ENCODE results near the gene HPN. TPM values are rescaled to one million over a fixed set of nuclear protein-coding genes. Genes with fewer than 3 reads are reported as not detected.

HPN gene
- total and polyA plus RNA-seq, 4 donors: 0.20 to 1.4 (median 0.79) TPM

DNA sequence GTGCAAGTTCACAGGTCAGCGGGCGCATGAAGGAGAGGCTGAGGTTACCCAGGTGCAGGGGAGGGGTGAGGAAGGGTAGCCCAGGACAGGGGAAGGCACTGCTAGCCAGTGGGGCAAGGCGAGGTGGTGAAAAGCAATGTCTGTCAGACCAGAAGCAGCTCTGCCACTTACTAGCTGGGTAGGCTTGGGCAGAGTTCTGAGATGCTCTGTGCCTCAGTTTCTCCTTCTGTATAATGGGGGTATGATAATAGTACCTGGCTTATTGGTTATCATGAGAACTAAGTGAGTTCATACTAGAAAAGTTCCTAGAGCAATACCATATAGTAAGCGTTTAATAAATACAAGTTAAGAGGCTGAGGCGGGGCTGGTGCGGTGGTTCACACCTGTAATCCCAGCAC is 25.6 kb upstream of the HPN start:
- no peak for DNase-seq (ENCODE audit: low read depth in 4 of 6, low spot score in 6 of 6)
- H3K4me1 ChIP-seq (ENCODE audit: control insufficient read depth, insufficient read depth, low read length): peaks cover 2% of the 10 kb centered on the region
- H3K9me3 ChIP-seq (ENCODE audit: control insufficient read depth, insufficient read depth, low read length): no peaks in the 10 kb centered on the region
- peaks cover 98% of the 10 kb centered on the region for H3K36me3 ChIP-seq (ENCODE audit: control insufficient read depth, insufficient read depth, low read length)
- no peaks in the 10 kb centered on the region for H3K27me3 ChIP-seq (ENCODE audit: control insufficient read depth, insufficient read depth, low read length)
- WGBS (ENCODE audit: insufficient coverage): 98% methylated on average over 5 of the region's 6 CpGs
- no peak overlapping the region for H3K4me3 ChIP-seq (ENCODE audit: low read depth, low read length)
- H3K27ac ChIP-seq (ENCODE audit: low read depth, low read length): no peak overlapping the region

DNA sequence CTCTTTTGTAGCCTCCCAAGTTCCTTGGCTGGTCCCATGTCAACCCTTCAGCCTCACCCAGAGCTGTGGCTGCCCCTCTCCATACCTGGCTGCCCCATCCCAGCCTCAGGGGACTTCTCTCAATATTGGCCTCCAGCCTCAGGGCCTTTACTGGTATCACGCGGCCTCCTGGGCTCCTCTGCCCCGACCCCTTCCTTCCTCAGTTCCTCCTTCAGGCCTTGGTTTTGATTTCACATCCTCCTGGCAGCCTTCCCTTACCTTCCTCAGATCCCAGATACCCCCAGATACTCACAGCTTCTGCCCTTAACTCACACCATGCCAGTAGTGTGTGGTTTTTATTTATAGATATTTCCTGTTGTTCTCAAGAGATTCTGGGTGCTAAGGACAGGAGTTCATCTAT is 24.0 kb upstream of the HPN start:
- H3K27me3 ChIP-seq (ENCODE audit: control insufficient read depth, insufficient read depth, low read length): no peaks in the 10 kb centered on the region
- 91% methylated on average over 3 of the region's 3 CpGs for WGBS (ENCODE audit: insufficient coverage)
- no peak overlapping the region for H3K4me3 ChIP-seq (ENCODE audit: low read depth, low read length)
- H3K27ac ChIP-seq (ENCODE audit: low read depth, low read length): no peak overlapping the region
- H3K4me1 ChIP-seq (ENCODE audit: control insufficient read depth, insufficient read depth, low read length): peaks cover 2% of the 10 kb centered on the region
- no peak for DNase-seq (ENCODE audit: low read depth in 4 of 6, low spot score in 6 of 6)
- H3K9me3 ChIP-seq (ENCODE audit: control insufficient read depth, insufficient read depth, low read length): no peaks in the 10 kb centered on the region
- H3K36me3 ChIP-seq (ENCODE audit: control insufficient read depth, insufficient read depth, low read length): peaks cover 98% of the 10 kb centered on the region

DNA sequence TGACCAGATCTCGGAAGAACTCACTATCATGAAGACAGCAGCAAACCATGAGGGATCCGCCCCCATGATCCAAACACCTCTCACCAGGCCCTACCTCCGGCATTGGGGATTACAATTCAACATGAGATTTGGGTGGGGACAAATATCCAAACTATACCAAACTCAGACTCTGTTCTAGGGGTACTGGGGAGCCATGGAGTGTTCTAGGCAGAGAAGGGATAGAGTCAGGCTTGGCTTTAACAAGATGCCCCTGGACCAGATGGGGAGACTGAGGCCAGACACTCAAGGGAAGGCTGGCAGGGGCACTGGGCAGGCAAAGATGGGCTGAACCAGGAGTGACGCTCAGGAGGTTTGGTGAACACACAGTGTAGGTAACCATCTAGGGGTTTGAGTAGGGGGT is 23.1 kb upstream of the HPN start:
- no peak overlapping the region for H3K27ac ChIP-seq (ENCODE audit: low read depth, low read length)
- H3K4me1 ChIP-seq (ENCODE audit: control insufficient read depth, insufficient read depth, low read length): no peaks in the 10 kb centered on the region
- H3K9me3 ChIP-seq (ENCODE audit: control insufficient read depth, insufficient read depth, low read length): no peaks in the 10 kb centered on the region
- DNase-seq (ENCODE audit: low read depth in 4 of 6, low spot score in 6 of 6): no peak
- H3K27me3 ChIP-seq (ENCODE audit: control insufficient read depth, insufficient read depth, low read length): no peaks in the 10 kb centered on the region
- whole genome bisulfite sequencing (ENCODE audit: insufficient coverage): 100% methylated on average over 1 of the region's 4 CpGs
- H3K36me3 ChIP-seq (ENCODE audit: control insufficient read depth, insufficient read depth, low read length): peaks cover 98% of the 10 kb centered on the region
- no peak overlapping the region for H3K4me3 ChIP-seq (ENCODE audit: low read depth, low read length)

DNA sequence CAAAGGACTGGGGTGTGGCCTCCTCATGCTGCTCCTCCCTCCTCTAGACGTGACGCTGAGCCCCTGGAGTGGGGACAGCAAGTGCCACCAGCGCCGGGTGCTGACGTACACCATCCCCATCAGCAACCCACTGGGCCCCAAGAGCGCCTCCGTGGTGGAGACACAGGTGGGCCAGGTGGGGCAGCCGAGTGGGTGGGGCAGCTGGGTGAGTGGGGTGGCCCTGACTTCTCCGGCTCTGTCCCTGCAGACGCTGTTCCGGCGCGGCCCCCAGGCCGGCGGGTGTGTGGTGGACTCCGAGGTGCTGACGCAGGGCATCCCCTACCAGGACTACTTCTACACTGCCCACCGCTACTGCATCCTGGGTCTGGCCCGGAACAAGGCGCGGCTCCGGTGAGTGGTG is 22.4 kb upstream of the HPN start:
- no peaks in the 10 kb centered on the region for H3K27me3 ChIP-seq (ENCODE audit: control insufficient read depth, insufficient read depth, low read length)
- H3K4me1 ChIP-seq (ENCODE audit: control insufficient read depth, insufficient read depth, low read length): no peaks in the 10 kb centered on the region
- H3K9me3 ChIP-seq (ENCODE audit: control insufficient read depth, insufficient read depth, low read length): no peaks in the 10 kb centered on the region
- WGBS (ENCODE audit: insufficient coverage): 92% methylated on average over 17 of the region's 22 CpGs
- H3K36me3 ChIP-seq (ENCODE audit: control insufficient read depth, insufficient read depth, low read length): peaks cover 98% of the 10 kb centered on the region
- DNase-seq (ENCODE audit: low read depth in 4 of 6, low spot score in 6 of 6): no peak
- no peak overlapping the region for H3K27ac ChIP-seq (ENCODE audit: low read depth, low read length)
- no peak overlapping the region for H3K4me3 ChIP-seq (ENCODE audit: low read depth, low read length)

DNA sequence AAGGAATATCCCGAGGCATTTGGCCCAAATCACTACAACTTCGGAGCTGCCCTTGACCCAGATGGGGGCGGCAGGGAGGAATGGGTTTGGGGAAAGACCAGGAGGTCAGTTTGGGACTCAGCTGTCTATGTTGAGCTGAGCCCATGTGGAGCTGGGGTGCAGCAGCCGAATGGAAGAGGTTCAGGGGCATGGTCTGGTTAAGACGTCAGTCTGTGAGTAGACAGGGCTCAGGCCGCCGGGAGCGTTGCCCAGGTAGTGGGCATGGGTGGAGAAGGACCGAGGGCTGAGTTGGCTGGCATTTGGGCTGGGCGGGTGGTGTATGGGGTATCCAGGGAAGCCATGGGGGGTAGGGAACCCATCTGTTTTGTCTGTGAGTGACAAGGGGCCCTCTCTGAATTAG is 20.5 kb upstream of the HPN start:
- H3K27ac ChIP-seq (ENCODE audit: low read depth, low read length): no peak overlapping the region
- 93% methylated on average over 8 of the region's 10 CpGs for WGBS (ENCODE audit: insufficient coverage)

DNA sequence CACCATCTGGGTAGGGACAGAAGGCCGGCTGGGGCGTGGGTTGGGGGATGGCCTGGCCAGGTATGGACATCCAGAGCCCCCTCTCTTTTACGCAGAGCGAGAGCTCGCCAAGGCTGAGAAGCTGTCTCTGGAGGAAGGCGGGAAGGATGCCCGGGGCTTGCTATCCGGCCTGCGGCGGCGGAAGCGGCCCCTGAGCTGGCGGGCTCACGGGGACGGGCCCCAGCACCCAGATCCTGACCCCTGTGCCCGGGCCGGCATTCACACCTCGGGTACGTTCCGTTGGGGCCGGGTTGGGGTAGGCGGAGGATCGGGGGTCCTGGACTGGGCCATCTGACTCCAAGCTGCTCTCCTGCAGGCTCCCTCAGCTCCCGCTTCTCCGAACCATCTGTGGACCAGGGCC is 19.9 kb upstream of the HPN start:
- H3K36me3 ChIP-seq (ENCODE audit: control insufficient read depth, insufficient read depth, low read length): peaks cover 98% of the 10 kb centered on the region

More for the DNA sequence above, 20.5 kb upstream of the HPN start:
- Histone ChIP-seq H3K4me3 (ENCODE audit: low read depth, low read length) (no peak overlapping the region), H3K9me3 (ENCODE audit: control insufficient read depth, insufficient read depth, low read length) (no peaks in the 10 kb centered on the region), H3K27me3 (ENCODE audit: control insufficient read depth, insufficient read depth, low read length) (no peaks in the 10 kb centered on the region), H3K4me1 (ENCODE audit: control insufficient read depth, insufficient read depth, low read length) (no peaks in the 10 kb centered on the region), H3K36me3 (ENCODE audit: control insufficient read depth, insufficient read depth, low read length) (peaks cover 98% of the 10 kb centered on the region)
- no peak for DNase-seq (ENCODE audit: low read depth in 4 of 6, low spot score in 6 of 6)

DNA sequence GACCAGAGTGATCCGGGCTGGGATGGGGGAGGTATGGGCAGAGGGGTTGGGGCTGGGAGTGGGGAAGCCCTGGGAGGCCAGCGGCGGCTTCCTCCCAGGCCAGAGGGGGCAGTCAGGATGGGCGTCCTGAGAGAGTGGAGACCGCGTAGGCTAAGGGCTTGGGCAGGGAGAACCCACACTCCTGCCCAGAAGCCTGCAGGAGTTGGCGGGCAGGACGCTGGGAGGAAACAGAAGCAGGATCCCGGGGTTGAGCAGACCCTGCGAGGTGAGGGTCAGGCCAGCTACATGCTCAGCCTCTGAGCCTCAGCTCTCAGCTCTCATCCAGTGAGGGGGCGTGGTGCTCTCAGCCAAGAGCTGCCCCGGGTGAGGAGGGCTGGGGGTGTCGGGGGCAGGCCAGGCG is 19.1 kb upstream of the HPN start:
- Histone ChIP-seq H3K27ac (ENCODE audit: low read depth, low read length) (no peak overlapping the region), H3K36me3 (ENCODE audit: control insufficient read depth, insufficient read depth, low read length) (peaks cover 99% of the 10 kb centered on the region)
- WGBS (ENCODE audit: insufficient coverage): 87% methylated on average over 10 of the region's 14 CpGs

More for the DNA sequence above, 19.9 kb upstream of the HPN start:
- Histone ChIP-seq H3K27ac (ENCODE audit: low read depth, low read length) (no peak overlapping the region), H3K27me3 (ENCODE audit: control insufficient read depth, insufficient read depth, low read length) (no peaks in the 10 kb centered on the region), H3K4me3 (ENCODE audit: low read depth, low read length) (no peak overlapping the region), H3K4me1 (ENCODE audit: control insufficient read depth, insufficient read depth, low read length) (no peaks in the 10 kb centered on the region), H3K9me3 (ENCODE audit: control insufficient read depth, insufficient read depth, low read length) (no peaks in the 10 kb centered on the region)
- no peak for DNase-seq (ENCODE audit: low read depth in 4 of 6, low spot score in 6 of 6)
- 96% methylated on average over 25 of the region's 25 CpGs for WGBS (ENCODE audit: insufficient coverage)

DNA sequence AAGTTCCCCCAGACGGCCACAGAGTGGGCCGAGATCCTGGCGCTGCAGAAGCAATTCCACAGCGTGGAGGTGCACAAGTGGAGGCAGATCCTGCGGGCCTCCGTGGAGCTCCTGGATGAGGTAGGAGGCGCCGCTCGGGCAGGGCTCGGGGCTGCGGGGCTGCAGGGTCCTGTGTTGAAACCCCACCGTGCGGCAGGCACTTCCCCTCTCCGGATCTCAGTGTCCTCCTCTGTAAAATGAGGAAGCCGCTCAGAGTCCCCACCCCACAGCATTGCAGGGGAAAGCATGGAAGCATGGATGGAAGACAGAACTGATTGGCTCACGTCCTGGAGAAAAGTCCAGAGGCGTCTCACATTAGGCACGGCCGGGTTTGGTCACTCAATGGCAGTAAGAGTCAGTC is 18.1 kb upstream of the HPN start:
- Histone ChIP-seq H3K36me3 (ENCODE audit: control insufficient read depth, insufficient read depth, low read length) (peaks cover 98% of the 10 kb centered on the region), H3K27me3 (ENCODE audit: control insufficient read depth, insufficient read depth, low read length) (no peaks in the 10 kb centered on the region), H3K4me1 (ENCODE audit: control insufficient read depth, insufficient read depth, low read length) (no peaks in the 10 kb centered on the region), H3K27ac (ENCODE audit: low read depth, low read length) (no peak overlapping the region), H3K4me3 (ENCODE audit: low read depth, low read length) (no peak overlapping the region), H3K9me3 (ENCODE audit: control insufficient read depth, insufficient read depth, low read length) (no peaks in the 10 kb centered on the region)
- WGBS (ENCODE audit: insufficient coverage): 94% methylated on average over 12 of the region's 19 CpGs
- no peak for DNase-seq (ENCODE audit: low read depth in 4 of 6, low spot score in 6 of 6)

More for the DNA sequence above, 19.1 kb upstream of the HPN start:
- H3K9me3 ChIP-seq (ENCODE audit: control insufficient read depth, insufficient read depth, low read length): no peaks in the 10 kb centered on the region
- H3K4me3 ChIP-seq (ENCODE audit: low read depth, low read length): no peak overlapping the region
- no peaks in the 10 kb centered on the region for H3K4me1 ChIP-seq (ENCODE audit: control insufficient read depth, insufficient read depth, low read length)
- no peak for DNase-seq (ENCODE audit: low read depth in 4 of 6, low spot score in 6 of 6)
- H3K27me3 ChIP-seq (ENCODE audit: control insufficient read depth, insufficient read depth, low read length): no peaks in the 10 kb centered on the region

DNA sequence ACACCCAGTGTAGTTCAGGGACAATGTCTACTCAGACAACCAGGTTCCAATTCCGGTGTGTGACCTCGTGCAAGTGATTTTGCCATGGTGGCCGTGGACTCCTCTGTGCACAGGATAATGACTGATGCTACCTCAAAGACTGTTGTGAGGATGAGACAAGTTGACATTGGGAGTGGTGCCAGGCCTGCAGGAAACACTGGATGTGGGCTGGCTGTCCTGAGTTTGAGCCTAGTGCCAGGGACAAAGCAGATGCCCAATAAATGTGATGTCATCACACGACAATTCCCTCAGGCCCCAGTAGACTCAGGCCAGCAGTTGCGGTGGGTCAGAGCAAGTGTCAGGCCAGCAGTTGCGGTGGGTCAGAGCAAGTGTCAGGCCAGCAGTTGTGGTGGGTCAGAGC is 17.4 kb upstream of the HPN start:
- peaks cover 91% of the 10 kb centered on the region for H3K36me3 ChIP-seq (ENCODE audit: control insufficient read depth, insufficient read depth, low read length)
- H3K9me3 ChIP-seq (ENCODE audit: control insufficient read depth, insufficient read depth, low read length): no peaks in the 10 kb centered on the region
- no peaks in the 10 kb centered on the region for H3K27me3 ChIP-seq (ENCODE audit: control insufficient read depth, insufficient read depth, low read length)
- no peak overlapping the region for H3K4me3 ChIP-seq (ENCODE audit: low read depth, low read length)
- H3K27ac ChIP-seq (ENCODE audit: low read depth, low read length): no peak overlapping the region
- H3K4me1 ChIP-seq (ENCODE audit: control insufficient read depth, insufficient read depth, low read length): no peaks in the 10 kb centered on the region
- WGBS (ENCODE audit: insufficient coverage): 92% methylated on average over 6 of the region's 6 CpGs
- DNase-seq (ENCODE audit: low read depth in 4 of 6, low spot score in 6 of 6): no peak

DNA sequence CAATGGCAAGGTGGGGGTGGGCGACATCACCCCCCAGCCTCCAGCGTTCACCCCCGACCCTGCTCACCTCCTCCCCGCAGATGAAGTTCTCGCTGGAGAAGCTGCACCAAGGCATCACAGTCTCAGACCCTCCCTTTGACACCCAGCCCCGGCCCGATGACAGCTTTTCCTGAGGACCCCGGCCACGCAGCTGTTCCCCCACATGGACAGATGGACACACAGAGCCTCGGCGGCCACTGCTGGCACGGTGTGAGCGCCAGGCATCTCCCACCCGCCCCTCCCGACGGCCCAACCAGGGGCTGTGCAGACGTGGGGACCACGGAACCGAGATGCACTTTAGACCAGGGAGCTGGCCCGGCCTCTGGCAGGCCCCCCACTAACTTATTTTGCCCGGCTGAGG is 15.6 kb upstream of the HPN start:
- Histone ChIP-seq H3K27ac (ENCODE audit: low read depth, low read length) (no peak overlapping the region), H3K36me3 (ENCODE audit: control insufficient read depth, insufficient read depth, low read length) (peaks cover 73% of the 10 kb centered on the region), H3K4me3 (ENCODE audit: low read depth, low read length) (no peak overlapping the region), H3K27me3 (ENCODE audit: control insufficient read depth, insufficient read depth, low read length) (peaks cover 3% of the 10 kb centered on the region), H3K4me1 (ENCODE audit: control insufficient read depth, insufficient read depth, low read length) (peaks cover 6% of the 10 kb centered on the region), H3K9me3 (ENCODE audit: control insufficient read depth, insufficient read depth, low read length) (no peaks in the 10 kb centered on the region)
- no peak for DNase-seq (ENCODE audit: low read depth in 4 of 6, low spot score in 6 of 6)
- 84% methylated on average over 13 of the region's 21 CpGs for WGBS (ENCODE audit: insufficient coverage)

All from spinal cord (tissue), 10 donors.